Measurements from ENCODE around the gene EIF4EBP2. TPM values are rescaled to one million over a fixed set of nuclear protein-coding genes. Genes with fewer than 3 reads are reported as not detected.

The EIF4EBP2 gene
- total RNA-seq, 1 donor from 2014 or later: 122 TPM

GRCh38 chr10:70379581-70380176 lies 24.3 kb upstream of the EIF4EBP2 start:
- Mint-ChIP-seq H3K4me3 (no peak overlapping the region), H3K36me3 (peaks cover 9% of the 10 kb centered on the region)
- DNase-seq (ENCODE audit: low spot score): peak; percentile 48

GRCh38 chr10:70380350-70381135 lies 23.4 kb upstream of the EIF4EBP2 start:
- no peak overlapping the region for H2AFZ ChIP-seq (replicated peaks)
- Mint-ChIP-seq H3K9me3 (peaks cover 4% of the 10 kb centered on the region), H3K4me1 (peaks cover 16% of the 10 kb centered on the region), H3K4me3 (peak overlapping the region; percentile 91), H3K36me3 (peaks cover 8% of the 10 kb centered on the region), H3K27ac (no peak overlapping the region), H3K27me3 (ENCODE audit: insufficient read depth, low read depth) (peaks cover 5% of the 10 kb centered on the region)
- H3K9me3 ChIP-seq (ENCODE audit: low read depth): no peaks in the 10 kb centered on the region
- DNase-seq (ENCODE audit: low spot score): no peak
- peaks cover 27% of the 10 kb centered on the region for H3F3A ChIP-seq (ENCODE audit: low read depth)
- no peaks in the 10 kb centered on the region for H3K36me3 ChIP-seq
- H3K4me3 ChIP-seq: no peak overlapping the region
- peaks cover 57% of the 10 kb centered on the region for H4K20me1 ChIP-seq (ENCODE audit: low read depth)
- peaks cover 16% of the 10 kb centered on the region for H3K27me3 ChIP-seq
- H3K9ac ChIP-seq: no peak overlapping the region
- H3K79me2 ChIP-seq (ENCODE audit: low read depth): peaks cover 26% of the 10 kb centered on the region
- no peak for TF ChIP-seq CTCF (IDR thresholded peaks at IDR 0.05)
- no peak for TF ChIP-seq EZH2phosphoT487 (IDR thresholded peaks at IDR 0.05)
- TF ChIP-seq EZH2 (IDR thresholded peaks at IDR 0.05): no peak
- peak overlapping the region; percentile 94 for H3K4me2 ChIP-seq
- H3K4me1 ChIP-seq: peaks cover 14% of the 10 kb centered on the region
- no peak overlapping the region for H3K27ac ChIP-seq

More at GRCh38 chr10:70379581-70380176, 24.3 kb upstream of the EIF4EBP2 start:
- Histone ChIP-seq H3K4me3 (no peak overlapping the region), H3K79me2 (ENCODE audit: low read depth) (peaks cover 26% of the 10 kb centered on the region), H3F3A (ENCODE audit: low read depth) (peaks cover 27% of the 10 kb centered on the region), H2AFZ (replicated peaks) (no peak overlapping the region), H3K36me3 (no peaks in the 10 kb centered on the region), H3K9me3 (ENCODE audit: low read depth) (no peaks in the 10 kb centered on the region), H3K27ac (no peak overlapping the region), H3K4me1 (peaks cover 14% of the 10 kb centered on the region), H3K4me2 (no peak overlapping the region), H4K20me1 (ENCODE audit: low read depth) (peaks cover 64% of the 10 kb centered on the region), H3K27me3 (peaks cover 16% of the 10 kb centered on the region), H3K9ac (no peak overlapping the region)
- H3K9me3 Mint-ChIP-seq: peaks cover 4% of the 10 kb centered on the region
- no peak overlapping the region for H3K27ac Mint-ChIP-seq
- H3K4me1 Mint-ChIP-seq: peaks cover 16% of the 10 kb centered on the region
- peak; percentile 62 for TF ChIP-seq CTCF (IDR thresholded peaks at IDR 0.05)
- TF ChIP-seq EZH2phosphoT487 (IDR thresholded peaks at IDR 0.05): no peak
- H3K27me3 Mint-ChIP-seq (ENCODE audit: insufficient read depth, low read depth): peaks cover 5% of the 10 kb centered on the region

- Histone ChIP-seq H3K4me3 (peak overlapping the region; percentile 66), H3K27me3 (peaks cover 16% of the 10 kb centered on the region), H4K20me1 (ENCODE audit: low read depth) (peaks cover 47% of the 10 kb centered on the region), H3K27ac (no peak overlapping the region), H3K79me2 (ENCODE audit: low read depth) (peaks cover 26% of the 10 kb centered on the region), H3K9ac (peak overlapping the region; percentile 39), H3K9me3 (ENCODE audit: low read depth) (no peaks in the 10 kb centered on the region), H3K36me3 (no peaks in the 10 kb centered on the region), H3K4me2 (peak overlapping the region; percentile 94), H3F3A (ENCODE audit: low read depth) (peaks cover 27% of the 10 kb centered on the region), H2AFZ (replicated peaks) (peak overlapping the region; percentile 87), H3K4me1 (peaks cover 14% of the 10 kb centered on the region)
- H3K4me1 Mint-ChIP-seq: peaks cover 16% of the 10 kb centered on the region
- H3K27ac Mint-ChIP-seq: peak overlapping the region; percentile 53
- H3K9me3 Mint-ChIP-seq: peaks cover 4% of the 10 kb centered on the region
- peak overlapping the region; percentile 91 for H3K4me3 Mint-ChIP-seq
- H3K27me3 Mint-ChIP-seq (ENCODE audit: insufficient read depth, low read depth): peaks cover 5% of the 10 kb centered on the region
- TF ChIP-seq EZH2phosphoT487 (IDR thresholded peaks at IDR 0.05) (peak; percentile 21), EZH2 (IDR thresholded peaks at IDR 0.05) (no peak)
- peaks cover 5% of the 10 kb centered on the region for H3K36me3 Mint-ChIP-seq
- peak; percentile 76 for DNase-seq (ENCODE audit: low spot score)
Measured at GRCh38 chr10:70381471-70382421, 22.2 kb upstream of the EIF4EBP2 start.
